Measurements from ENCODE around the gene BCAR3. TPM values are rescaled to one million over a fixed set of nuclear protein-coding genes. Genes with fewer than 3 reads are reported as not detected.
"Not testable (repeated sequence)": the region's sequence is repeated elsewhere in the genome, so short reads cannot be mapped to it uniquely, and the experiment has no call there.

BCAR3 gene
- total RNA-seq, 1 donor from 2014 or later, result 47.1 TPM

GRCh38 chr1:93667642-93668041 is 14.0 kb downstream of the BCAR3 start:
- no peak for DNase-seq

- peak; percentile 81 for DNase-seq
These were observed 14.8 kb downstream of the BCAR3 start for GRCh38 chr1:93666613-93667384.

GRCh38 chr1:93665015-93665414 is 16.6 kb downstream of the BCAR3 start:
- DNase-seq, result no peak

DNA sequence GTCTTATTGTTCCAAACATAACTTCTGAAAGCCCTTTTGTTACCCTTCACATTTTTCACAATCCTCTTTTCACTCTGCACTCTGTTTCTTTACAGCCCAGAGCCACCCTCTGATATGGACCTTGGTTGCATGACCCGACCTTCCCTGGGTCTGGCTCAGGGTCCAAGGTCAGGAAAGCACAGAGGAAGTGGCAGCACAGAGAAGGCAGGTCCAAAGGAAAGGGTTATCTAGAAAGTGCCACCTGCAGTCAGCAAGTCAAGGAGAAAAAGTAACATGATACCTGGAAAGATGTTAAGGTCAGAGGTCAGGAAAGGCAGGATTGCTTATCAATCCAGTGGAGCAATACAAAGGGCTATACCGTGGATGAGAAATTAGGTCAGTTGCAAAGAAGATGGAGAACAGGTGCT is 18.4 kb downstream of the BCAR3 start:
- DNase-seq, result no peak

GRCh38 chr1:93662481-93663207 is 19.0 kb downstream of the BCAR3 start:
- no peak for DNase-seq

DNA sequence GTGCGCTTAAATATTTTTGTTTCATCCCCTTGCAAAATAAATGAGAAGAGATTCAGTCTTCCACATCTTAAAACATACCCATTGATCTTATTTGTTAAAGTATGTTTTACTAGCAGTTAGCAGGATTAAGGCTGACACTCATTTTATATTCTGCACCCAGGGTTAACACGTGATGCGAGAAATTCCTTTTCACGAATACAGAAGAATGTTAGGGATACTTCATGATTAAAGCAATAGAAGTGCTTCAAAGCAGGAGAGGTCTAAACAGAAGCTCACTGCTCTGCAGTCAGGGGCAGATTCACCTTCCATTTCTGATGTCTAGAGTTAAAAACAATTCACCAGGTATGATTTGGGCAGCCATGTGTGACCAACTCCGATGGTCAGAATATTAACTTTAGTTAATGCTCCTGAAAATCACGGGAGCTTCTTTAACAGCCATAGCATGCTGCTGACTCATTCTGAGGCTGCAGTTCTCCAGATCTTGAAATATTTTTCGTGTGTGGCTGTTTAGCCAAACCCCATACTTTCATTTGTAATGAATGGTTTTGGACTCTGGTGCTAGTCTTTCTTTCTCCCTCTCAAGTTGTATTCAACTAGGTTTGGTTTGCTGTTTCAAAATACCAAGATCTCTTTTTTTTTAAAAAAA is 19.7 kb downstream of the BCAR3 start:
- peak; percentile 64 for DNase-seq

DNA sequence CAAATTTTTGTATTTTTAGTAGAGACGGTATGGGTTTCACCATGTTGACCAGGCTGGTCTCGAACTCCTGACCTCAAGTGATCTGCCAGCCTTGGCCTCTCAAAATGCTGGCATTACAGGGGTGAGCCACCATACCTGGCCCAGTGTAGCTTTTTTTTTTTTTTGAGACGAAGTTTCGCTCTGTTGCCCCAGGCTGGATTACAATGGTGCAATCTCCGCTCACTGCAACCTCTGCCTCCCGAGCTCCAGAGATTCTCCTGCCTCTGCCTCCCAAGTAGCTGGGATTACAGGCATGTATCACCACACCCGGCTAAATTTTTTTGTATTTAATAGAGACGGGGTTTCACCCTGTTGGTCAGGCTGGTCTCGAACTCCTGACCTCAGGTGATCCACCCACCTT is 20.3 kb downstream of the BCAR3 start:
- DNase-seq, result not testable (repeated sequence)

DNA sequence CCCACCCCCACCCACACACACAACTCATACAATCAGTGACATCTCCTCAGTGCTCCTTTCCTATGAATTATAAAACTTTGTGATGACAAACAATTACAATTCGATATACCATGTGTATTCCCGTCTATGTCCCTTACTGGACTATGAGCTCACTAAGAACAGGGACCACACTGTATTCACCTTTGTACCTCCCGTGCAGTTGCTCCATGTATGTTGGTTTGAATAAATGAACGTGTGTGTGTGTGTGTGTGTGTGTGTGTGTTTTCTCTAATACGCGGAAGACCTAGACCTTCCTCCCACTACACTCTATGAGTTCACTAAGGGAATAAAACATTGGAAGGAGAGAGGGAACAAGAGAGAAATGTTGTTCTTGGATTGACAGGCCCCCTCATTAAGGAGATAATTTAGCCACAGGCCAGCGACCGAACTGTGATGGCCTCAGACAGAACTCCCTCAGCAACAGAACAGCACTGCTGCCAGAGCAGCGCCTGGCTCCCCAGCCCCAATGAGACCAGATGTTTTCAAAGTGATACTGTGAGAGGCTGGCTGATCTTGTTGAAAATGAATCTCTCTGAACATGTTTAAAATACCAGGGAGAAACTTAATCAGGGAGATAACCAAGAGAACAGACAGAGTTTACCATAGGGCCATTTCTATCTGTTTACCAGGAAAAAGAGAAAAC is 21.7 kb downstream of the BCAR3 start:
- DNase-seq, result no peak

- no peak for DNase-seq
These were observed 23.4 kb downstream of the BCAR3 start for GRCh38 chr1:93658188-93658587.

DNA sequence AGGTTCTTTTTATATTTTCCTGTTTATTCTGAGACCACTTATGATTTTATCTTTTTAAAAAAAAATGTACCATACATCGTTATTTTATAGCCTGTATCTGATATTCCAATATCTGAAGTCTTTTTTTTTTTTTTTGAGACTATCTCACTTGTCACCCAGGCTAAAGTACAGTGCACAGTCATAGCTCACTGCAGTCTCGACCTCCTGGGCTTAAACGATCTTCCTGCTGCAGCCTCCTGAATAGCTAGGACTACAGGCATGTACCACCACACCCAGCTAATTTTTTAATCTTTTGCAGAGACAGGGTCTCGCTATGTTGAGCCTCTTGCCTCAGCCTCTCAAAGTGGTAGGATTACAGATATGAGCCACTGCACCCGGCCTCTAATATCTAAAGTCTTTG is 25.1 kb downstream of the BCAR3 start:
- no peak for DNase-seq

- no peak for DNase-seq
These were observed 28.0 kb downstream of the BCAR3 start for GRCh38 chr1:93653656-93654055.

DNA sequence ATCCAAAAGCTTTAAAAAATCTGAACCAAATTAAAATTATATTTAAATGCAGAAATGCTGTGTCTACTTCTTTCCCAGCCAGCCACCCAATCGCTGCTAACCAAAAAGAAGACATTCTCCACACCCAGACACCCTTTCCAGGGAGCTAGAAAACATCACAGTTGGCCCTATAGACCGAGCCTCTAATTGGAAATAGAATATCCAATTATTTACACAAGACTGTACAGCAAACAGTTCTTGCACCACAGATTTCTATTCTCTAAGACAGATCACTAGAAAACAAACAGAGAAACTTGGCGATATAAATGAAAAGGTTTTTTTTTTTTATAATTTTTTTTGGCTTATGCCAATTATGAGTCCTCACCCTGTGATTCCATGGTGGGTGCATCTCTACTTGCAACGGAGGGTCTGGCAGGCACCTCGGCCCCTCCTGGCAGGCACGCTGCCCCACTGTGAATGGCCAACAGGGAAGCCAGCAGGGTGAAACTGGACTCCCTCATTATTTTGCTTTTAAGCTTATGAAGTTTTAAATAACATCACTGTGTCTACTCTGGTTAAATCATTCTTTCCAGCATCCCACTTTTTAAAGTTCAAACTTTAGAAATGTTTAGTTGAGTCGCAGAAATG is 29.2 kb downstream of the BCAR3 start:
- DNase-seq, result no peak

- DNase-seq, result no peak
These were observed 29.9 kb downstream of the BCAR3 start for GRCh38 chr1:93651695-93652094.

DNA sequence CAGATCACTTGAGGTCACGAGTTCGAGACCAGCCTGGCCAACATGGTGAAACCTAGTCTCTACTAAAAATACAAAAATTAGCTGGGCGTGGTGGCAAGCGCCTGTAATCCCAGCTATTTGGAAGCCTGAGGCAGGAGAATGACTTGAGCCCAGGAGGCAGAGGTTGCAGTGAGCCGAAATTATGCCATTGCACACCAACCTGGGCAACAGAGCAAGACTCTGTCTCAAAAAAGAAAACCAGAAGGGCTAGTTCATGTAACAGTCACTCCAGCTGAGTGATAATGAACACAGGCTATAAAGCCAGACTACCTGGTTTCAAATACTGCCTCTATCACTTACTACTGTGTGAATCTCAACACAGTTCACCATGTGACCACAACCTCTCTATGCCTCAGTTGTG is 31.5 kb downstream of the BCAR3 start:
- DNase-seq, result not testable (repeated sequence)

DNA sequence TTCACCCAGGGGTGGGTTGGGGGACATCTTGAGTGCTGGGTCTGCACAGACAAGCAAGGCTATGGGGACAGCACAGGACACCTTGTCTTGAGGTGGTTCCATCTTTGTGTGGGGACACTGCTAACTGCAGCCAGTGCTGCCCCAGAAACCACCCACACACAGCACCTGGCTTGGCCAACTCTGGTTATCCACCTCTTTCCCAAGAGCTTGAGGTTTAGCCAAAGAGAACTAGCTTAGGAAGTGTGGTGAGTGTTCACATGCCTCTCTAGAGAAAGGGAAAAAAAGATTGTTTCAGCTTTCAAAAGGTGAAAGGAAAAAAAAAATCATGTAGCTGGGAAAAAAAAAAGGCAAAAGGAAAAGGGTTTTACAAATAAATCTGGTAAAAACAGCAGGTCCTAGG is 32.4 kb downstream of the BCAR3 start:
- no peak for DNase-seq

- no peak for DNase-seq
These were observed 33.0 kb downstream of the BCAR3 start for GRCh38 chr1:93648656-93649055.

DNA sequence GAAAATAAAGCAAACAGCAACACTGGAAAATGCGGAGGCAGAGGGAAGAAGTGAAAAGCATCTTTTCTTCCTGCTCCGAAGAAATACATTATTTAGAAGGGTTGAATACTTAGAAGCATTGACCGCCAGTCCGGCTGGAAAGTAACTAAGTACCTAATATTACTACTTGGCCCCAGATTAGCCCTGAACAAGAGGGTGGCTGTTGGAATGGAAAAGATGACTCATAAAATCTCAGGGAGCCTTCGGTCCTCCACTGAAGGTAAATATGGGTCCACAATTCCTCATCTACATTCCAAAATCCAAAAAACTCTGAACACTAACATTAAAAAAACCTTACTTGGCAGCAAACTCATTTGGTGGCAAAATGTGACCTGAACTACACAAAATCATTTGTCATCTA is 40.1 kb downstream of the BCAR3 start:
- peak; percentile 28 for DNase-seq

DNA sequence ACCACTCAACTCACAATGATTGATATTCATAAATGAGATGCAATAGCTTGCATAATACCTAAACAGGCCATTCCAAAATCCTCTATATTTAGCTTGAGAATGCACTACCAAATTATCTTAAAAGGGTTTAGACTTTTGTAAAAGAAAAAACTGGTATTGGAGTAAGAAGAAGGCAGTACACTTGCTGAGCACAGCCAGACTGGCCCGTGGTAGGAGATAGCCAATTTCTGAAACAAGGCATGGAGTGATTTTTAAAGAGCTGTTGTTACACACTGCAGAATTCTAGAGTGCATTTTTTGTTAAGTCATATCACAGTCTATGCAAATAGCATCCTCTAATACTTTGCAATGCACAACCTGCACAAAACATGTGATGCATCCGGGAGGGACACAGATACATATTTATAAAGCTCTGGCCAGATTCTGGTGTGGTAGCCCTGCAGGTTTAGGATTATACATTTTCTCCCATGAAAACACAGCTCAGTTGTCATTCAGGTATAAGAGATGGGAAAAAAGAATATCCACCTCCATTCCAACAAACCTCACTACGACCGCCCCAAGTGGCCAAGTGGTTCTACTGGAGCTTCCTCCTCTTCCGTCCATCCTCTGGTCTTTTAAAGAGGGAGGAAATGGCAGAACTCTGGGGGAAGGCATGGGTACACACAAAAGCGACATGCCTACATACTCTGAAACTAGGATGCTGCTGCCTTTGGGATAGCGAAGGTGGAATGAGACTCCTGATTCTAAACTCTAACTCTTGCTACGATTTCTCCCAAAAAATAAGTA is 40.8 kb downstream of the BCAR3 start:
- no peak for DNase-seq

GRCh38 chr1:93638981-93639380 is 42.7 kb downstream of the BCAR3 start:
- no peak for DNase-seq

GRCh38 chr1:93638307-93638847 is 43.3 kb downstream of the BCAR3 start:
- DNase-seq, result no peak

DNA sequence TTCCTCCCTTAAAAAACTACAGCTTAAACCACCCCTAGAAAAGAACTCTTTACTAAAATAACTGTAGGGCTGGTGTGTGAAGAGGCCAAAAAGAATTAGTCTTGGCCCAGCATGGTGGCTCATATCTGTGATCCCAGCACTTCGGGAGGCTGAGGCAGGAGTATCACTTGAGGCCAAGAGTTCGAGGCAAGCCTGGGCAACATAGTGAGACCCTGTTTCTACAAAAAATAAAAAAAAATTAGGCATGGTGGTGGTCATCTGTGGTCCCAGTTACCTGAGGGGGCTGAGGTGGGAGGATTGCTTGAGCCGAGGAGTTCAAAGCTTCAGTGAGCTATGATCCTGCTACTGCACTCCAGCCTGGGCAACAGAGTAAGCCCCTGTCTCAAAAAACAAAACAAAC is 44.9 kb downstream of the BCAR3 start:
- no peak for DNase-seq

Data from dermis blood vessel endothelial cell (primary cell).